WERI-Rb-1 (cell line): ENCODE data around the gene ZFHX3.

Source experiments
- DNase-seq: peaks from one replicate; pipeline ENCODE4 v3.0.0-alpha.2; 2020
- H3K27ac ChIP-seq: fragments of 250-450 bp; sonication (Bioruptor Pico); 2 replicates; pipeline ENCODE4 v1.5.1; 2020; ENCODE audit warnings: mild to moderate bottlenecking, moderate library complexity
- H3K27me3 ChIP-seq: fragments of 250-450 bp; sonication (Bioruptor Pico); 2 replicates; pipeline ENCODE4 v1.5.1; 2021; ENCODE audit warnings: mild to moderate bottlenecking, low read depth, moderate library complexity; ENCODE audit not compliant: insufficient read depth, severe bottlenecking
- H3K36me3 ChIP-seq: fragments of 250-450 bp; sonication (Bioruptor Pico); 2 replicates; pipeline ENCODE4 v1.5.1; 2020; ENCODE audit warnings: mild to moderate bottlenecking, moderate library complexity
- H3K4me3 ChIP-seq: 2 replicates; pipeline ENCODE4 v1.5.1; 2011; ENCODE audit warnings: low read depth, mild to moderate bottlenecking, control low read depth, low read length
- H3K9me3 ChIP-seq: fragments of 250-450 bp; sonication (Bioruptor Pico); 2 replicates; pipeline ENCODE4 v1.5.1; 2021; ENCODE audit warnings: mild to moderate bottlenecking, moderate library complexity; ENCODE audit not compliant: severe bottlenecking
- TF ChIP-seq, protein P1 (sequence below): IDR thresholded peaks from 2 replicates; pipeline ENCODE4 v1.5.1; 2011; ENCODE audit warnings: low read depth, mild to moderate bottlenecking, control low read depth, inconsistent platforms, low read length

Gene ZFHX3

DNA sequence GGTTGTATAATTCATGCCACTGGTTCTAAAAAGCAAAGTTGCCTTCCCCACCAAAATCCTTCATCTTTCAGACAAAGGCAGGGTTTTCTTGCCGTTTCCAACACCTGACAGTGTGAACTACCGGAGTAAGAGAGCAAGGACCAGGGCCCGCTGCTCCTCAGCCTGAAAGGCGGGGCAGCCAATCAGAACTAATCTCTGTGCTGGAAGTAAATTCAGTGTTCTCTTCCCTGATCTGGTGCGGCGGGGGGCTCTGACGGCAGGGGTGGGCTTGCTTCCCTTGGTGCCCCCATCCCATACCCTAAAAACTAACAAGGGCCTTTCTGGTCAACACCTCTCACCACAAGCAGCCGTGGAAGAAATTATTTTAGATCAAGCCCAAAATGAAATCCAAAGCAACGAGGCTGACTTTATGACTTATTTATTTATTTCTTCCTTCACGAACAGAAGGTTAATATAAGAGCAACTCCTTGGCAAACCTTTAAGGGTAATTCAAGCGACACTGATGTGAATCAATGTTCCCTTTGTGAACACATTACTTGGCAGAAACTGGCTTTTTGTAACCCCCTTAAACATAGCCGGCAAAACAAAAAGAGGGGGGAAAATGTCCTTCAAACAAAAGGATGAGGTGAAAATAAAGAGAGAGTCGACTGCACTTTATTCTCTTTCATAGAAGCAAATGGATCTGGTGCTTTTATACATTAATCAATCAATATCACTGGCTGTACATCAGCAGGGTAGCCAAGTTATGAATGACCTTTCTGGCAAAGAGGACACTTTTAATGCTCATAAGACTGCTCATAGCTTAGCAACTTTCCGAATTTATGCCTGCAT lies 189.9 kb downstream of the ZFHX3 start:
- no peaks in the 10 kb centered on the region for H3K27me3 ChIP-seq
- TF ChIP-seq, protein P1, sequence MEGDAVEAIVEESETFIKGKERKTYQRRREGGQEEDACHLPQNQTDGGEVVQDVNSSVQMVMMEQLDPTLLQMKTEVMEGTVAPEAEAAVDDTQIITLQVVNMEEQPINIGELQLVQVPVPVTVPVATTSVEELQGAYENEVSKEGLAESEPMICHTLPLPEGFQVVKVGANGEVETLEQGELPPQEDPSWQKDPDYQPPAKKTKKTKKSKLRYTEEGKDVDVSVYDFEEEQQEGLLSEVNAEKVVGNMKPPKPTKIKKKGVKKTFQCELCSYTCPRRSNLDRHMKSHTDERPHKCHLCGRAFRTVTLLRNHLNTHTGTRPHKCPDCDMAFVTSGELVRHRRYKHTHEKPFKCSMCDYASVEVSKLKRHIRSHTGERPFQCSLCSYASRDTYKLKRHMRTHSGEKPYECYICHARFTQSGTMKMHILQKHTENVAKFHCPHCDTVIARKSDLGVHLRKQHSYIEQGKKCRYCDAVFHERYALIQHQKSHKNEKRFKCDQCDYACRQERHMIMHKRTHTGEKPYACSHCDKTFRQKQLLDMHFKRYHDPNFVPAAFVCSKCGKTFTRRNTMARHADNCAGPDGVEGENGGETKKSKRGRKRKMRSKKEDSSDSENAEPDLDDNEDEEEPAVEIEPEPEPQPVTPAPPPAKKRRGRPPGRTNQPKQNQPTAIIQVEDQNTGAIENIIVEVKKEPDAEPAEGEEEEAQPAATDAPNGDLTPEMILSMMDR = no peak
- no peak overlapping the region for H3K4me3 ChIP-seq

GRCh38 chr16:72856797-72857196 lies 191.1 kb downstream of the ZFHX3 start:
- peak; percentile 36 for DNase-seq
- Histone ChIP-seq H3K4me3 (no peak overlapping the region), H3K9me3 (no peaks in the 10 kb centered on the region), H3K27ac (no peak overlapping the region), H3K36me3 (no peaks in the 10 kb centered on the region; the same call in 1 of the 2 replicates), H3K27me3 (no peaks in the 10 kb centered on the region)
- TF ChIP-seq, protein P1 = peak; percentile 68

More for the DNA sequence above, 189.9 kb downstream of the ZFHX3 start:
- no peak overlapping the region for H3K27ac ChIP-seq
- no peaks in the 10 kb centered on the region for H3K9me3 ChIP-seq
- DNase-seq = no peak
- no peaks in the 10 kb centered on the region; the same call in 1 of the 2 replicates for H3K36me3 ChIP-seq

- no peak for DNase-seq
- H3K9me3 ChIP-seq = no peaks in the 10 kb centered on the region
- TF ChIP-seq, protein P1 = no peak
- H3K27ac ChIP-seq = no peak overlapping the region
- H3K36me3 ChIP-seq = no peaks in the 10 kb centered on the region
- no peaks in the 10 kb centered on the region for H3K27me3 ChIP-seq
- no peak overlapping the region for H3K4me3 ChIP-seq
Measured at GRCh38 chr16:72854267-72854959, 193.5 kb downstream of the ZFHX3 start.

- DNase-seq = no peak
- H3K27me3 ChIP-seq = no peaks in the 10 kb centered on the region
- H3K9me3 ChIP-seq = no peaks in the 10 kb centered on the region
- no peak overlapping the region for H3K4me3 ChIP-seq
- no peaks in the 10 kb centered on the region for H3K36me3 ChIP-seq
- H3K27ac ChIP-seq = no peak overlapping the region
- TF ChIP-seq, protein P1 = no peak
Measured at GRCh38 chr16:72853575-72854266, 194.2 kb downstream of the ZFHX3 start.

- H3K36me3 ChIP-seq = no peaks in the 10 kb centered on the region
- H3K27ac ChIP-seq = no peak overlapping the region
- TF ChIP-seq, protein P1 = no peak
- H3K9me3 ChIP-seq = no peaks in the 10 kb centered on the region
- H3K27me3 ChIP-seq = no peaks in the 10 kb centered on the region
- no peak for DNase-seq
- H3K4me3 ChIP-seq = no peak overlapping the region
Measured at GRCh38 chr16:72852421-72852820, 195.5 kb downstream of the ZFHX3 start.
